Liver (tissue), 2 donors: Measurements from ENCODE around the gene GNG14.

Source experiments
- EGR1 ChIP-seq, 2 donors: IDR thresholded peaks; 2 replicates each; pipeline ENCODE4 v1.6.1; 2016 to 2018; ENCODE audit warnings: antibody characterized with exemption in 2 of 2, low read depth in 2 of 2
- TAF1 ChIP-seq: conservative IDR thresholded peaks from 2 replicates; pipeline ENCODE4 v1.6.1; 2016; ENCODE audit warnings: antibody characterized with exemption, mild to moderate bottlenecking
- ZBTB33 ChIP-seq: IDR thresholded peaks from 2 replicates; pipeline ENCODE4 v1.6.1; 2016; ENCODE audit warnings: antibody characterized with exemption
- donor health status: healthy.

GRCh38 chr19:12715102-12715501 lies 27.3 kb downstream of the GNG14 start:
- TF ChIP-seq EGR1 (IDR thresholded peaks at IDR 0.05; ENCODE audit: low read depth in 2 of 2): no peak
- TF ChIP-seq ZBTB33: no peak
- no peak for TF ChIP-seq TAF1
